A549 (cell line): ENCODE data around the gene JAZF1. TPM values are rescaled to one million over a fixed set of nuclear protein-coding genes. Genes with fewer than 3 reads are reported as not detected.

Experiments used
- ATAC-seq, 2 experiments: fragments of 200-7000 bp in 1 of 2; fragments of >200 bp in 1 of 2; cut with Nextera tagmentation in 1 of 2; cut with Tn5 transposase in 1 of 2; 3 replicates each; pipeline versions ENCODE4 v1.8.0 to v1.9.1; 2018 to 2020; ENCODE audit warnings: mild to moderate bottlenecking in 1 of 2, moderate library complexity in 1 of 2
- CTCF ChIA-PET: fragments of 300-600 bp; sonication (Branson Sonifier 250); formaldehyde crosslinking; extraction: SDS; loops from one replicate; lab custom pipeline; 2021; ENCODE audit warnings: antibody characterized with exemption, inconsistent platforms; lab: Yijun Ruan, JAX
- POLR2A ChIA-PET: fragments of 350-600 bp; formaldehyde crosslinking; extraction: SDS; loops from one replicate; lab custom pipeline; 2021; ENCODE audit warnings: antibody characterized with exemption, inconsistent platforms; lab: Yijun Ruan, JAX
- DNase-seq, 2 experiments: peaks; one replicate each; pipeline versions ENCODE4 v3.0.0 to v3.0.0-alpha.2; 2011 to 2016; ENCODE audit warnings: low read depth in 1 of 2, low spot score in 1 of 2
- FAIRE-seq: peaks from 2 replicates; lab custom pipeline; 2011; peaks lifted over from hg19 to GRCh38; lab: Jason Lieb, UNC
- H3K27ac ChIP-seq, 2 experiments: fragments of >200 bp; sonication (Bioruptor Twin); formaldehyde crosslinking; 3 replicates each; pipeline ENCODE4 v1.5.1; 2016 to 2017
- H3K4me1 ChIP-seq: fragments of >200 bp; sonication (Bioruptor Twin); formaldehyde crosslinking; 3 replicates; pipeline ENCODE4 v1.6.1; 2016
- H3K4me2 ChIP-seq: fragments of >200 bp; sonication (Bioruptor Twin); formaldehyde crosslinking; 3 replicates; pipeline ENCODE4 v1.6.1; 2016
- H3K4me3 ChIP-seq: fragments of >200 bp; sonication (Bioruptor Twin); formaldehyde crosslinking; 3 replicates; pipeline ENCODE4 v1.5.1; 2016
- H3K9me3 ChIP-seq: fragments of >200 bp; sonication (Bioruptor Twin); formaldehyde crosslinking; 3 replicates; pipeline ENCODE4 v1.6.1; 2016
- ATOH8 ChIP-seq: fragments of 250-450 bp; sonication (Bioruptor Pico); IDR thresholded peaks from 2 replicates; pipeline ENCODE4 v1.5.0; 2020; ENCODE audit warnings: low read depth, mild to moderate bottlenecking, moderate library complexity
- CBX2 ChIP-seq: fragments of 200-600 bp; sonication (generic); IDR thresholded peaks from 2 replicates; pipeline ENCODE4 v1.6.1; 2016; ENCODE audit warnings: low read depth, mild to moderate bottlenecking, borderline replicate concordance
- CTCF ChIP-seq: fragments of >200 bp; sonication (Bioruptor Twin); formaldehyde crosslinking; IDR thresholded peaks from 3 replicates; pipeline ENCODE4 v1.5.1; 2016
- E2F6 ChIP-seq: IDR thresholded peaks from 2 replicates; pipeline ENCODE4 v1.6.1; 2012; ENCODE audit warnings: low read depth, borderline replicate concordance
- EHF ChIP-seq: fragments of 250-450 bp; sonication (Bioruptor Pico); IDR thresholded peaks from 2 replicates; pipeline ENCODE4 v1.5.0; 2020; ENCODE audit warnings: mild to moderate bottlenecking
- EHMT2 ChIP-seq: fragments of 200-600 bp; sonication (generic); IDR thresholded peaks from 2 replicates; pipeline ENCODE4 v1.6.1; 2016; ENCODE audit warnings: antibody characterized with exemption, low read depth, mild to moderate bottlenecking, moderate library complexity
- EP300 ChIP-seq, 2 experiments: fragments of >200 bp; sonication (Bioruptor Twin); formaldehyde crosslinking; IDR thresholded peaks; 2 replicates in 1 of 2; 3 replicates in 1 of 2; pipeline ENCODE4 v1.6.1; 2016 to 2017
- ESRRA ChIP-seq: fragments of 150-350 bp; IDR thresholded peaks from 2 replicates; pipeline ENCODE4 v1.6.1; 2014; ENCODE audit warnings: mild to moderate bottlenecking, low read length, borderline replicate concordance
- FOXS1 ChIP-seq: fragments of 250-450 bp; sonication (Bioruptor Pico); IDR thresholded peaks from 2 replicates; pipeline ENCODE4 v1.5.0; 2020; ENCODE audit warnings: mild to moderate bottlenecking, moderate library complexity
- HDAC2 ChIP-seq: fragments of 200-600 bp; sonication (generic); IDR thresholded peaks from 2 replicates; pipeline ENCODE4 v1.6.1; 2016
- HES2 ChIP-seq: fragments of >200 bp; sonication (Bioruptor Twin); formaldehyde crosslinking; IDR thresholded peaks from 2 replicates; pipeline ENCODE4 v1.6.1; 2016
- HEYL ChIP-seq: fragments of 250-450 bp; sonication (Bioruptor Pico); IDR thresholded peaks from 2 replicates; pipeline ENCODE4 v1.8.0; 2021; ENCODE audit warnings: mild to moderate bottlenecking, moderate library complexity
- HMGXB4 ChIP-seq: fragments of 250-450 bp; sonication (Bioruptor Pico); IDR thresholded peaks from 2 replicates; pipeline ENCODE4 v1.5.0; 2021; ENCODE audit warnings: mild to moderate bottlenecking, moderate library complexity, borderline replicate concordance
- HOXA7 ChIP-seq: fragments of 250-450 bp; sonication (Bioruptor Pico); IDR thresholded peaks from 2 replicates; pipeline ENCODE4 v1.5.0; 2020; ENCODE audit warnings: mild to moderate bottlenecking, moderate library complexity
- JUN ChIP-seq, 2 experiments: fragments of >200 bp; sonication (Bioruptor Twin); formaldehyde crosslinking; IDR thresholded peaks; 2 replicates in 1 of 2; 3 replicates in 1 of 2; pipeline ENCODE4 v1.6.1; 2016 to 2017
- KDM1A ChIP-seq: fragments of 200-600 bp; sonication (generic); IDR thresholded peaks from 2 replicates; pipeline ENCODE4 v1.6.1; 2016; ENCODE audit warnings: low read depth, mild to moderate bottlenecking
- MAX ChIP-seq: IDR thresholded peaks from 2 replicates; pipeline ENCODE4 v1.6.1; 2012
- MYC ChIP-seq: IDR thresholded peaks from 2 replicates; pipeline ENCODE4 v1.6.1; 2012; ENCODE audit warnings: mild to moderate bottlenecking, inconsistent platforms, low read length, improper control_type of control experiment, borderline replicate concordance
- NR3C1 ChIP-seq: fragments of >200 bp; sonication (Bioruptor Twin); formaldehyde crosslinking; IDR thresholded peaks from 3 replicates; pipeline ENCODE4 v1.6.1; 2017
- POLR2A ChIP-seq: IDR thresholded peaks from 2 replicates; pipeline ENCODE4 v1.6.1; 2012; ENCODE audit warnings: mild to moderate bottlenecking, low read length
- RAD21 ChIP-seq, 2 experiments: fragments of >200 bp in 1 of 2; sonication (Bioruptor Twin) in 1 of 2; formaldehyde crosslinking in 1 of 2; IDR thresholded peaks in 1 of 2; conservative IDR thresholded peaks in 1 of 2; 2 replicates in 1 of 2; 3 replicates in 1 of 2; pipeline ENCODE4 v1.6.1; 2012 to 2018; ENCODE audit warnings: inconsistent platforms in 1 of 2
- RFX5 ChIP-seq: fragments of 450-650 bp; IDR thresholded peaks from 2 replicates; pipeline ENCODE4 v1.7.1; 2014; ENCODE audit warnings: antibody characterized with exemption, mild to moderate bottlenecking, moderate library complexity
- SMC3 ChIP-seq: fragments of >200 bp; sonication (Bioruptor Twin); formaldehyde crosslinking; IDR thresholded peaks from 3 replicates; pipeline ENCODE4 v1.6.1; 2018; ENCODE audit warnings: inconsistent platforms
- SREBF2 ChIP-seq: fragments of 450-650 bp; IDR thresholded peaks from 2 replicates; pipeline ENCODE4 v1.6.1; 2014; ENCODE audit warnings: mild to moderate bottlenecking, moderate library complexity
- TP53 ChIP-seq: fragments of 250-450 bp; sonication (Bioruptor Pico); IDR thresholded peaks from 2 replicates; pipeline ENCODE4 v1.5.0; 2021; ENCODE audit warnings: mild to moderate bottlenecking, moderate library complexity
- USF2 ChIP-seq: fragments of 450-650 bp; IDR thresholded peaks from 2 replicates; pipeline ENCODE4 v1.6.1; 2014; ENCODE audit warnings: antibody characterized with exemption
- ZC3H11A ChIP-seq: fragments of 450-650 bp; IDR thresholded peaks from 2 replicates; pipeline ENCODE4 v1.6.1; 2014; ENCODE audit warnings: antibody characterized with exemption, mild to moderate bottlenecking
- ZNF302 ChIP-seq: fragments of 250-450 bp; sonication (Bioruptor Pico); IDR thresholded peaks from 2 replicates; pipeline ENCODE4 v1.9.0; 2021; ENCODE audit warnings: inconsistent platforms, mild to moderate bottlenecking, moderate library complexity
- WGBS: methylation state at CpG from one replicate; pipeline ENCODE4 v1.1.6; 2017; ENCODE audit errors: missing lambda C conversion rate; 5-methylcytosine and 5-hydroxymethylcytosine counted together
- polyA plus RNA-seq, 4 experiments: library from polyadenylated mRNA; depleted of rRNA in 3 of 4; stranded (reverse); fragments of >200 nt; fragmentation: RNase III in 1 of 4; extraction: RNeasy Plus Mini Kit Qiagen cat#74134 plus additional on column Dnase treatment in 1 of 4; gene quantifications; 2 replicates in 3 of 4; 3 replicates in 1 of 4; pipeline ENCODE4 v1.2.3, GENCODE V29; 2011 to 2017

Gene JAZF1
- polyA plus RNA-seq, 2 of the 4 experiments (the other 2 are of a cell fraction): 1.9 to 2.8 TPM

GRCh38 chr7:28165261-28165660, 15.3 kb downstream of the JAZF1 start:
- CTCF ChIA-PET: interaction anchor here (0.7 kb wide), 1 partner anchor 13 kb away, joined by 3 read pairs; no protein-coding TSS in a partner anchor
- POLR2A ChIA-PET: no interaction called here
- no peak for TF ChIP-seq EHF (CRISPR knock-in tag)
- TF ChIP-seq E2F6: no peak
- TF ChIP-seq KDM1A: no peak
- TF ChIP-seq POLR2A: no peak
- TF ChIP-seq HEYL (CRISPR knock-in tag): no peak
- no peak for TF ChIP-seq ATOH8 (CRISPR knock-in tag)
- TF ChIP-seq EP300 (IDR thresholded peaks at IDR 0.05): no peak
- no peak for TF ChIP-seq ZC3H11A
- no peak for TF ChIP-seq RAD21 (conservative IDR thresholded peaks at IDR 0.05 in 1 of 2, IDR thresholded peaks at IDR 0.05 in 1 of 2)
- no peak for TF ChIP-seq HDAC2
- TF ChIP-seq MAX: no peak
- no peak for TF ChIP-seq TP53 (CRISPR knock-in tag)
- no peak for TF ChIP-seq MYC
- no peak for TF ChIP-seq JUN (IDR thresholded peaks at IDR 0.05)
- TF ChIP-seq SREBF2: no peak
- DNase-seq (no peak), FAIRE-seq (no peak), ATAC-seq (no peak)
- Histone ChIP-seq H3K4me3 (no peak overlapping the region), H3K27ac (no peak overlapping the region), H3K4me1 (peaks cover 13% of the 10 kb centered on the region), H3K4me2 (no peak overlapping the region), H3K9me3 (no peaks in the 10 kb centered on the region)
- WGBS: 64% methylated on average over 2 of the region's 2 CpGs

- DNase-seq: no peak
- no peak for TF ChIP-seq CBX2
- TF ChIP-seq ESRRA: no peak
- TF ChIP-seq EHF (CRISPR knock-in tag): no peak
- no peak for TF ChIP-seq EHMT2
- TF ChIP-seq HDAC2: no peak
- TF ChIP-seq SMC3: no peak
- TF ChIP-seq RFX5: no peak
- no peak for TF ChIP-seq HMGXB4 (CRISPR knock-in tag)
- TF ChIP-seq HES2: no peak
- no peak for TF ChIP-seq NR3C1
- no peak for TF ChIP-seq FOXS1 (CRISPR knock-in tag)
- no peak for TF ChIP-seq CTCF
- TF ChIP-seq HOXA7 (CRISPR knock-in tag): no peak
- TF ChIP-seq USF2: no peak
- no peak for TF ChIP-seq ZNF302 (CRISPR knock-in tag)
- TF ChIP-seq, all 56 proteins: peak for 0
- H3K4me3 ChIP-seq: no peak overlapping the region
- peaks cover 10% of the 10 kb centered on the region for H3K4me1 ChIP-seq
- no peaks in the 10 kb centered on the region for H3K9me3 ChIP-seq
- FAIRE-seq (no peak), ATAC-seq (no peak)
- ChIA-PET CTCF (no interaction called here), POLR2A (no interaction called here)
- H3K4me2 ChIP-seq: no peak overlapping the region
- H3K27ac ChIP-seq: no peak overlapping the region
Observed at GRCh38 chr7:28163949-28164348, 16.6 kb downstream of the JAZF1 start.
